H9 (cell line): ENCODE data around the gene KLHL10. TPM values are rescaled to one million over a fixed set of nuclear protein-coding genes. Genes with fewer than 3 reads are reported as not detected.
A peak's percentile ranks its signal among the peaks of the same experiment; 100 is the strongest.

Experiments
- DNase-seq: peaks from one replicate; pipeline ENCODE4 v3.0.0-alpha.2; 2017
- H2AFZ ChIP-seq: one replicate; pipeline ENCODE4 v1.6.1; 2013; ENCODE audit warnings: mild to moderate bottlenecking, low read length, control low read depth, moderate library complexity
- H2AK5ac ChIP-seq: 2 replicates; pipeline ENCODE4 v1.6.1; 2013; ENCODE audit warnings: low read length, control low read depth, mixed read lengths; ENCODE audit not compliant: insufficient read length
- H2BK120ac ChIP-seq: one replicate; pipeline ENCODE4 v1.6.1; 2013; ENCODE audit warnings: low read depth, mild to moderate bottlenecking, low read length, control low read depth, inconsistent platforms; ENCODE audit not compliant: poor library complexity, severe bottlenecking
- H2BK12ac ChIP-seq: 2 replicates; pipeline ENCODE4 v1.6.1; 2013; ENCODE audit warnings: low read length, control low read depth, mixed read lengths, low read depth; ENCODE audit not compliant: insufficient read length
- H2BK15ac ChIP-seq: 2 replicates; pipeline ENCODE4 v1.6.1; 2013; ENCODE audit warnings: low read depth, low read length, control low read depth
- H2BK20ac ChIP-seq: one replicate; pipeline ENCODE4 v1.6.1; 2013; ENCODE audit warnings: low read depth, mild to moderate bottlenecking, low read length, control low read depth, inconsistent platforms; ENCODE audit not compliant: poor library complexity, severe bottlenecking
- H2BK5ac ChIP-seq: 2 replicates; pipeline ENCODE4 v1.6.1; 2013; ENCODE audit warnings: low read length, control low read depth, mixed read lengths; ENCODE audit not compliant: insufficient read length
- H3K14ac ChIP-seq: 2 replicates; pipeline ENCODE4 v1.6.1; 2013; ENCODE audit warnings: low read length, control low read depth; ENCODE audit not compliant: insufficient read depth
- H3K18ac ChIP-seq: 2 replicates; pipeline ENCODE4 v1.6.1; 2013; ENCODE audit warnings: low read depth, mild to moderate bottlenecking, mixed read lengths, low read length, control low read depth; ENCODE audit not compliant: insufficient read length
- H3K23ac ChIP-seq: 2 replicates; pipeline ENCODE4 v1.6.1; 2013; ENCODE audit warnings: low read length, control low read depth, mixed read lengths, low read depth; ENCODE audit not compliant: insufficient read length
- H3K23me2 ChIP-seq: 2 replicates; pipeline ENCODE4 v1.6.1; 2013; ENCODE audit warnings: low read depth, mild to moderate bottlenecking, mixed read lengths, low read length, control low read depth; ENCODE audit not compliant: insufficient read length, poor library complexity, severe bottlenecking
- H3K27ac ChIP-seq: 2 replicates; pipeline ENCODE4 v1.5.1; 2013; ENCODE audit warnings: low read length, control low read depth, mixed read lengths, low read depth; ENCODE audit not compliant: insufficient read length
- H3K27me3 ChIP-seq: 2 replicates; pipeline ENCODE4 v1.6.1; 2013; ENCODE audit warnings: low read length, control low read depth, inconsistent platforms; ENCODE audit not compliant: insufficient read depth
- H3K4ac ChIP-seq: 2 replicates; pipeline ENCODE4 v1.6.1; 2013; ENCODE audit warnings: low read depth, mild to moderate bottlenecking, control low read depth, inconsistent platforms, low read length, moderate library complexity
- H3K4me1 ChIP-seq: 2 replicates; pipeline ENCODE4 v1.6.1; 2013; ENCODE audit warnings: low read length, control low read depth, inconsistent platforms; ENCODE audit not compliant: insufficient read depth
- H3K4me2 ChIP-seq: 2 replicates; pipeline ENCODE4 v1.6.1; 2013; ENCODE audit warnings: low read length, control low read depth, mixed read lengths; ENCODE audit not compliant: insufficient read length, insufficient read depth
- H3K56ac ChIP-seq: 2 replicates; pipeline ENCODE4 v1.6.1; 2013; ENCODE audit warnings: low read depth, mild to moderate bottlenecking, mixed read lengths, low read length, control low read depth; ENCODE audit not compliant: insufficient read length
- H3K79me1 ChIP-seq: 2 replicates; pipeline ENCODE4 v1.6.1; 2013; ENCODE audit warnings: low read depth, mild to moderate bottlenecking, moderate library complexity, low read length, control low read depth, inconsistent platforms; ENCODE audit not compliant: insufficient read depth, poor library complexity, severe bottlenecking
- H3K79me2 ChIP-seq: 2 replicates; pipeline ENCODE4 v1.6.1; 2013; ENCODE audit warnings: low read length, control low read depth, inconsistent platforms; ENCODE audit not compliant: insufficient read depth
- H3K9ac ChIP-seq: 2 replicates; pipeline ENCODE4 v1.6.1; 2013; ENCODE audit warnings: low read length, control low read depth, mixed read lengths; ENCODE audit not compliant: insufficient read length; ENCODE audit errors: extremely low read depth
- H3K9me3 ChIP-seq: one replicate; pipeline ENCODE4 v1.6.1; 2013; ENCODE audit warnings: low read depth, low read length, inconsistent platforms; ENCODE audit not compliant: control insufficient read depth
- H3T11ph ChIP-seq: one replicate; pipeline ENCODE4 v1.6.1; 2013; ENCODE audit warnings: mild to moderate bottlenecking, low read length, control low read depth, inconsistent platforms
- H4K20me1 ChIP-seq: one replicate; pipeline ENCODE4 v1.6.1; 2013; ENCODE audit not compliant: control insufficient read depth, insufficient read length, insufficient read depth
- H4K5ac ChIP-seq: 2 replicates; pipeline ENCODE4 v1.6.1; 2013; ENCODE audit warnings: low read depth, mild to moderate bottlenecking, mixed read lengths, low read length, control low read depth; ENCODE audit not compliant: insufficient read length
- H4K8ac ChIP-seq: replicated peaks from 2 replicates; pipeline ENCODE4 v1.6.1; 2013; ENCODE audit warnings: low read length, control low read depth, mixed read lengths, low read depth; ENCODE audit not compliant: insufficient read length
- H4K91ac ChIP-seq: 2 replicates; pipeline ENCODE4 v1.6.1; 2013; ENCODE audit warnings: low read depth, mild to moderate bottlenecking, moderate library complexity, mixed read lengths, low read length, control low read depth; ENCODE audit not compliant: insufficient read length
- H3K27ac Mint-ChIP-seq, 3 experiments: 2 replicates in 2 of 3; 3 replicates in 1 of 3; pipeline ENCODE4 v1.8.0; 2020 to 2021; ENCODE audit warnings: mixed read lengths in 3 of 3, mild to moderate bottlenecking in 1 of 3, moderate library complexity in 1 of 3
- H3K27me3 Mint-ChIP-seq: 2 replicates; pipeline ENCODE4 v1.8.0; 2021; ENCODE audit warnings: low read depth, mild to moderate bottlenecking, moderate library complexity, mixed read lengths
- H3K36me3 Mint-ChIP-seq, 3 experiments: 2 replicates in 2 of 3; 3 replicates in 1 of 3; pipeline ENCODE4 v1.8.0; 2020 to 2021; ENCODE audit warnings: low read depth in 3 of 3, mixed read lengths in 3 of 3; ENCODE audit not compliant: insufficient read depth in 1 of 3
- H3K4me1 Mint-ChIP-seq, 2 experiments: 2 replicates each; pipeline ENCODE4 v1.8.0; 2020; ENCODE audit warnings: mixed read lengths in 2 of 2
- H3K4me3 Mint-ChIP-seq, 2 experiments: 2 replicates in 1 of 2; 3 replicates in 1 of 2; pipeline ENCODE4 v1.8.0; 2020 to 2021; ENCODE audit warnings: mild to moderate bottlenecking in 2 of 2, mixed read lengths in 2 of 2, moderate library complexity in 1 of 2
- H3K9me3 Mint-ChIP-seq, 2 experiments: 2 replicates in 1 of 2; 3 replicates in 1 of 2; pipeline ENCODE4 v1.8.0; 2020; ENCODE audit warnings: mild to moderate bottlenecking in 2 of 2, mixed read lengths in 2 of 2, moderate library complexity in 1 of 2
- CTCF ChIP-seq: fragments of 200-600 bp; sonication (generic); conservative IDR thresholded peaks from 3 replicates; pipeline ENCODE4 v1.8.0; 2021; ENCODE audit warnings: antibody characterized with exemption, mild to moderate bottlenecking
- WGBS: extraction: QIAGEN DNeasy Blood & Tissue Kit; methylation state at CpG from one replicate; pipeline ENCODE4 v1.1.7; 2013; ENCODE audit warnings: missing lambda C conversion rate, low lambda C conversion rate, mixed read lengths; ENCODE audit not compliant: insufficient read length; ENCODE audit errors: extremely low coverage; 5-methylcytosine and 5-hydroxymethylcytosine counted together
- total RNA-seq: library from RNA; stranded (reverse); gene quantifications from 2 replicates; pipeline ENCODE4 v1.2.1, GENCODE V29; 2021

Gene KLHL10
- total RNA-seq, 1 experiment from 2014 or later, result 0.46 TPM

DNA sequence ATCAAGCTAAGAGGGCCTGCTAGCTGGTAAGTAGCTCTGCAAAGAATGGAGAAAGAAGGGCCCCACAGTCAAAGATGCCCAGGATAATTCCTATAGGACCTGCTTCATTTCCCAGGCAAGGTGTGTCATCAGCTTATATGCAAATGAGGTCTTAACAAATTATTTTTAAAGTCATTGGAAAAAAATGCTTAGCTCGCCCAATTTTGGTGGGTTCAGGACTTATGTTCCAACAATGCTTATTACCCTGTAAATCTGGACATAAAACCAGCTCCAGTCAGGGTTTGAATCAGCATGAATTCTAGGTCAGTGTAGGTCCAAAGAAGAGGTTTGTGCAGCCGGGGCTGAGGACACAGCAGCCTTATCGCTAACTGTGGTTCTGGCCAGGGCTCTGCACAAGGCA is 55.8 kb downstream of the KLHL10 start:
- Histone ChIP-seq H3K4ac (no peak overlapping the region), H3K9me3 (no peaks in the 10 kb centered on the region), H4K5ac (no peak overlapping the region), H2AK5ac (no peak overlapping the region), H3K23me2 (no peaks in the 10 kb centered on the region), H2BK12ac (no peak overlapping the region), H2BK120ac (no peak overlapping the region), H3K79me2 (peaks cover 2% of the 10 kb centered on the region; the same call in 1 of the 2 replicates), H2BK20ac (no peak overlapping the region), H3K27me3 (no peaks in the 10 kb centered on the region), H3K79me1 (peaks cover 4% of the 10 kb centered on the region), H3K4me1 (no peaks in the 10 kb centered on the region), H4K8ac (no peak overlapping the region), H3T11ph (no peak overlapping the region), H3K14ac (no peak overlapping the region), H3K27ac (no peak overlapping the region), H3K56ac (no peak overlapping the region), H3K4me2 (no peak overlapping the region), H3K23ac (no peak overlapping the region), H3K9ac (no peak overlapping the region), H3K18ac (no peak overlapping the region), H2AFZ (no peak overlapping the region), H2BK5ac (no peak overlapping the region), H4K20me1 (no peaks in the 10 kb centered on the region), H2BK15ac (no peak overlapping the region), H4K91ac (no peak overlapping the region)
- Mint-ChIP-seq H3K4me1 (no peaks in the 10 kb centered on the region), H3K36me3 (peaks cover 62 to 85% (median 79%) of the 10 kb centered on the region in 3 experiments; a peak in 6 of 7 replicates), H3K27me3 (no peaks in the 10 kb centered on the region), H3K9me3 (no peaks in the 10 kb centered on the region), H3K27ac (peak overlapping the region; percentile 44 to 72 (median 57); a peak in 2 of 7 replicates), H3K4me3 (no peak overlapping the region)
- DNase-seq, result no peak
- no CpG with 5 or more reads among the region's 3 CpGs for WGBS
- TF ChIP-seq CTCF, result no peak
